Measurements from ENCODE around the gene FCER2. TPM values are rescaled to one million over a fixed set of nuclear protein-coding genes. Genes with fewer than 3 reads are reported as not detected.
"Not testable (repeated sequence)": the region's sequence is repeated elsewhere in the genome, so short reads cannot be mapped to it uniquely, and the experiment has no call there.

The FCER2 gene
- total and polyA plus RNA-seq, 7 experiments from 2014 or later, result 0.32 to 3.8 (median 0.52) TPM; not detected in 2

GRCh38 chr19:7645163-7645562 is 56.8 kb downstream of the FCER2 start:
- Mint-ChIP-seq H3K4me1 (peaks cover under 1 to 12% (median 4%) of the 10 kb centered on the region in 7 donors), H3K27ac (peak overlapping the region in 1 of 9 donors; percentile 14), H3K9me3 (peaks cover 0 to under 1% (median 0%) of the 10 kb centered on the region in 11 donors), H3K4me3 (no peak overlapping the region), H3K27me3 (peaks cover 0 to 3% (median 0%) of the 10 kb centered on the region in 5 donors), H3K36me3 (peaks cover 0 to 13% (median 5%) of the 10 kb centered on the region in 5 donors)
- ChIA-PET POLR2A (interaction anchor here (0.9 kb wide), 1 partner anchor 9 kb away, joined by 3 read pairs; no protein-coding TSS in a partner anchor), CTCF (interaction anchor here (1.0 kb wide), 1 partner anchor 104 kb away, joined by 3 read pairs; no protein-coding TSS in a partner anchor)
- Histone ChIP-seq H3K27ac (ENCODE audit: low read depth, low read length) (no peak overlapping the region), H3K27me3 (ENCODE audit: control insufficient read depth in 2 of 2, insufficient read depth in 2 of 2, low read length in 2 of 2) (no peaks in the 10 kb centered on the region), H3K4me1 (ENCODE audit: control insufficient read depth in 2 of 2, insufficient read depth in 2 of 2, low read length in 2 of 2) (no peaks in the 10 kb centered on the region), H3K9me3 (ENCODE audit: control insufficient read depth in 2 of 3, low read length in 3 of 3) (no peaks in the 10 kb centered on the region), H3K4me3 (ENCODE audit: low read length) (no peak overlapping the region), H3K36me3 (ENCODE audit: control insufficient read depth in 2 of 3, insufficient read depth in 3 of 3, low read length in 3 of 3) (peaks cover 0 to 60% (median 3%) of the 10 kb centered on the region in 3 experiments)
- intact Hi-C loops (cut with micrococcal nuclease), result no loop called here
- DNase-seq (no peak), ATAC-seq (peak; percentile 62)

GRCh38 chr19:7644550-7644877 is 57.4 kb downstream of the FCER2 start:
- ChIA-PET POLR2A (no interaction called here), CTCF (interaction anchor here (1.0 kb wide), 1 partner anchor 105 kb away, joined by 3 read pairs; no protein-coding TSS in a partner anchor)
- Histone ChIP-seq H3K4me1 (ENCODE audit: control insufficient read depth in 2 of 2, insufficient read depth in 2 of 2, low read length in 2 of 2) (no peaks in the 10 kb centered on the region), H3K9me3 (ENCODE audit: control insufficient read depth in 2 of 3, low read length in 3 of 3) (no peaks in the 10 kb centered on the region), H3K36me3 (ENCODE audit: control insufficient read depth in 2 of 3, insufficient read depth in 3 of 3, low read length in 3 of 3) (peaks cover 0 to 66% (median 3%) of the 10 kb centered on the region in 3 experiments), H3K27me3 (ENCODE audit: control insufficient read depth in 2 of 2, insufficient read depth in 2 of 2, low read length in 2 of 2) (no peaks in the 10 kb centered on the region), H3K4me3 (ENCODE audit: low read length) (no peak overlapping the region), H3K27ac (ENCODE audit: low read depth, low read length) (no peak overlapping the region)
- peaks cover 0 to 5% (median 0%) of the 10 kb centered on the region in 11 donors for H3K9me3 Mint-ChIP-seq
- peaks cover 0 to 19% (median 8%) of the 10 kb centered on the region in 5 donors for H3K36me3 Mint-ChIP-seq
- no peak overlapping the region for H3K27ac Mint-ChIP-seq
- ATAC-seq (no peak), DNase-seq (no peak)
- no peak overlapping the region for H3K4me3 Mint-ChIP-seq
- H3K4me1 Mint-ChIP-seq, result peaks cover 7 to 18% (median 10%) of the 10 kb centered on the region in 7 donors
- no peaks in the 10 kb centered on the region for H3K27me3 Mint-ChIP-seq
- intact Hi-C loops (cut with micrococcal nuclease), result no loop called here

GRCh38 chr19:7643629-7644549 is 58.0 kb downstream of the FCER2 start:
- H3K27ac ChIP-seq (ENCODE audit: low read depth, low read length); intact Hi-C loops (cut with micrococcal nuclease); H3K9me3 Mint-ChIP-seq; ATAC-seq; H3K4me3 ChIP-seq (ENCODE audit: low read length); H3K4me3 Mint-ChIP-seq; H3K9me3 ChIP-seq (ENCODE audit: control insufficient read depth in 2 of 3, low read length in 3 of 3); H3K4me1 ChIP-seq (ENCODE audit: control insufficient read depth in 2 of 2, insufficient read depth in 2 of 2, low read length in 2 of 2); H3K27ac Mint-ChIP-seq; H3K27me3 ChIP-seq (ENCODE audit: control insufficient read depth in 2 of 2, insufficient read depth in 2 of 2, low read length in 2 of 2); H3K27me3 Mint-ChIP-seq: not testable (repeated sequence)
- H3K4me1 Mint-ChIP-seq, result peaks cover 9 to 24% (median 14%) of the 10 kb centered on the region in 7 donors
- ChIA-PET POLR2A (interaction anchor here (0.7 kb wide), 1 partner anchor 1927 kb away, joined by 6 read pairs; no protein-coding TSS in a partner anchor), CTCF (interaction anchor here (0.6 kb wide), 1 partner anchor 13 kb away, joined by 3 read pairs; no protein-coding TSS in a partner anchor)
- peak in 1 of 9 donors; percentile 32 for DNase-seq
- peaks cover 0 to 21% (median 8%) of the 10 kb centered on the region in 5 donors for H3K36me3 Mint-ChIP-seq
- H3K36me3 ChIP-seq (ENCODE audit: control insufficient read depth in 2 of 3, insufficient read depth in 3 of 3, low read length in 3 of 3), result peaks cover 0 to 69% (median 3%) of the 10 kb centered on the region in 3 experiments

- H3K9me3 Mint-ChIP-seq, result peaks cover 0 to 5% (median 0%) of the 10 kb centered on the region in 11 donors
- peaks cover 0 to 22% (median 8%) of the 10 kb centered on the region in 5 donors for H3K36me3 Mint-ChIP-seq
- POLR2A ChIA-PET, result interaction anchor here (1.0 to 1.2 kb wide), 2 partner anchors 12 kb away, joined by 3 to 4 read pairs; no protein-coding TSS in a partner anchor
- DNase-seq, result no peak
- Histone ChIP-seq H3K27ac (ENCODE audit: low read depth, low read length) (no peak overlapping the region), H3K9me3 (ENCODE audit: control insufficient read depth in 2 of 3, low read length in 3 of 3) (no peaks in the 10 kb centered on the region), H3K4me3 (ENCODE audit: low read length) (no peak overlapping the region), H3K27me3 (ENCODE audit: control insufficient read depth in 2 of 2, insufficient read depth in 2 of 2, low read length in 2 of 2) (no peaks in the 10 kb centered on the region), H3K36me3 (ENCODE audit: control insufficient read depth in 2 of 3, insufficient read depth in 3 of 3, low read length in 3 of 3) (peaks cover 0 to 69% (median 3%) of the 10 kb centered on the region in 3 experiments), H3K4me1 (ENCODE audit: control insufficient read depth in 2 of 2, insufficient read depth in 2 of 2, low read length in 2 of 2) (peaks cover 0 to 1% of the 10 kb centered on the region in 2 donors)
- peaks cover 9 to 28% (median 16%) of the 10 kb centered on the region in 7 donors for H3K4me1 Mint-ChIP-seq
- no peak overlapping the region for H3K4me3 Mint-ChIP-seq
- CTCF ChIA-PET, result no interaction called here
- H3K27me3 Mint-ChIP-seq, result no peaks in the 10 kb centered on the region
- H3K27ac Mint-ChIP-seq, result no peak overlapping the region
- ATAC-seq, result no peak
- intact Hi-C loops (cut with micrococcal nuclease), result no loop called here
Measured at GRCh38 chr19:7643031-7643415, 58.9 kb downstream of the FCER2 start.

- no peaks in the 10 kb centered on the region for H3K27me3 Mint-ChIP-seq
- Histone ChIP-seq H3K36me3 (ENCODE audit: control insufficient read depth in 2 of 3, insufficient read depth in 3 of 3, low read length in 3 of 3) (peaks cover 0 to 68% (median 3%) of the 10 kb centered on the region in 3 experiments), H3K9me3 (ENCODE audit: control insufficient read depth in 2 of 3, low read length in 3 of 3) (no peaks in the 10 kb centered on the region), H3K27me3 (ENCODE audit: control insufficient read depth in 2 of 2, insufficient read depth in 2 of 2, low read length in 2 of 2) (no peaks in the 10 kb centered on the region), H3K27ac (ENCODE audit: low read depth, low read length) (no peak overlapping the region), H3K4me3 (ENCODE audit: low read length) (no peak overlapping the region), H3K4me1 (ENCODE audit: control insufficient read depth in 2 of 2, insufficient read depth in 2 of 2, low read length in 2 of 2) (peaks cover 0 to 7% of the 10 kb centered on the region in 2 donors)
- H3K9me3 Mint-ChIP-seq, result peaks cover 0 to 5% (median 0%) of the 10 kb centered on the region in 11 donors
- no peak overlapping the region for H3K4me3 Mint-ChIP-seq
- H3K36me3 Mint-ChIP-seq, result peaks cover 0 to 20% (median 8%) of the 10 kb centered on the region in 5 donors
- H3K27ac Mint-ChIP-seq, result no peak overlapping the region
- ChIA-PET POLR2A (interaction anchor here (0.6 to 1.2 kb wide), 3 partner anchors 11 to 13 kb away, joined by 3 to 4 read pairs (median 3); partner anchors contain the start of gene PET100), CTCF (interaction anchor here (0.7 kb wide), 1 partner anchor 157 kb away, joined by 3 read pairs; no protein-coding TSS in a partner anchor)
- DNase-seq (peak in 1 of 9 donors; percentile 8), ATAC-seq (no peak)
- intact Hi-C loops (cut with micrococcal nuclease), result no loop called here
- peaks cover 9 to 31% (median 21%) of the 10 kb centered on the region in 7 donors for H3K4me1 Mint-ChIP-seq
Measured at GRCh38 chr19:7642295-7643030, 59.5 kb downstream of the FCER2 start.

Data from naive thymus-derived CD4-positive, alpha-beta T cell (primary cell).